ENCODE measurements around the gene ABCA10.

The ABCA10 gene

GRCh38 chr17:69166957-69167356 is 61.7 kb downstream of the ABCA10 start:
- no peak overlapping the region for H3K4me3 ChIP-seq (ENCODE audit: low read length)
- TF ChIP-seq ZNF274 (IDR thresholded peaks at IDR 0.05; ENCODE audit: low read depth, low read length), result no peak

GRCh38 chr17:69164206-69164605 is 64.4 kb downstream of the ABCA10 start:
- H3K4me3 ChIP-seq (ENCODE audit: low read length), result no peak overlapping the region
- TF ChIP-seq ZNF274 (IDR thresholded peaks at IDR 0.05; ENCODE audit: low read depth, low read length), result no peak

GRCh38 chr17:69159418-69159817 is 69.2 kb downstream of the ABCA10 start:
- TF ChIP-seq ZNF274 (IDR thresholded peaks at IDR 0.05; ENCODE audit: low read depth, low read length), result no peak

GRCh38 chr17:69154267-69154666 is 74.4 kb downstream of the ABCA10 start:
- H3K4me3 ChIP-seq (ENCODE audit: low read length), result no peak overlapping the region
- TF ChIP-seq ZNF274 (IDR thresholded peaks at IDR 0.05; ENCODE audit: low read depth, low read length), result no peak

More at GRCh38 chr17:69159418-69159817, 69.2 kb downstream of the ABCA10 start:
- H3K4me3 ChIP-seq (ENCODE audit: low read length), result no peak overlapping the region

- TF ChIP-seq ZNF274 (IDR thresholded peaks at IDR 0.05; ENCODE audit: low read depth, low read length), result no peak
- H3K4me3 ChIP-seq (ENCODE audit: low read length), result no peak overlapping the region
Observed at GRCh38 chr17:69150333-69150732, 78.3 kb downstream of the ABCA10 start.

- no peak for TF ChIP-seq ZNF274 (IDR thresholded peaks at IDR 0.05; ENCODE audit: low read depth, low read length)
Observed at GRCh38 chr17:69147460-69147859, 81.2 kb downstream of the ABCA10 start.

GRCh38 chr17:69144331-69145255 is 84.0 kb downstream of the ABCA10 start:
- H3K4me3 ChIP-seq (ENCODE audit: low read length), result no peak overlapping the region
- no peak for TF ChIP-seq ZNF274 (IDR thresholded peaks at IDR 0.05; ENCODE audit: low read depth, low read length)

More at GRCh38 chr17:69147460-69147859, 81.2 kb downstream of the ABCA10 start:
- H3K4me3 ChIP-seq (ENCODE audit: low read length), result no peak overlapping the region

- no peak for TF ChIP-seq ZNF274 (IDR thresholded peaks at IDR 0.05; ENCODE audit: low read depth, low read length)
- H3K4me3 ChIP-seq (ENCODE audit: low read length), result no peak overlapping the region
Observed at GRCh38 chr17:69143683-69144231, 84.9 kb downstream of the ABCA10 start.

GRCh38 chr17:69143151-69143550 is 85.5 kb downstream of the ABCA10 start:
- no peak for TF ChIP-seq ZNF274 (IDR thresholded peaks at IDR 0.05; ENCODE audit: low read depth, low read length)
- no peak overlapping the region for H3K4me3 ChIP-seq (ENCODE audit: low read length)

- no peak for TF ChIP-seq ZNF274 (IDR thresholded peaks at IDR 0.05; ENCODE audit: low read depth, low read length)
- H3K4me3 ChIP-seq (ENCODE audit: low read length), result no peak overlapping the region
Observed at GRCh38 chr17:69142175-69142802, 86.3 kb downstream of the ABCA10 start.

- TF ChIP-seq ZNF274 (IDR thresholded peaks at IDR 0.05; ENCODE audit: low read depth, low read length), result no peak
Observed at GRCh38 chr17:69141431-69142174, 87.0 kb downstream of the ABCA10 start, which contains the start of gene ABCA6. TSS of gene ABCA6 (minus strand) at chr17:69141895. CDS start at chr17:69140703, 1,192 bp downstream.

GRCh38 chr17:69134112-69134511 is 94.5 kb downstream of the ABCA10 start:
- TF ChIP-seq ZNF274 (IDR thresholded peaks at IDR 0.05; ENCODE audit: low read depth, low read length), result no peak
- H3K4me3 ChIP-seq (ENCODE audit: low read length), result no peak overlapping the region

More at GRCh38 chr17:69141431-69142174, 87.0 kb downstream of the ABCA10 start, which contains the start of gene ABCA6:
- H3K4me3 ChIP-seq (ENCODE audit: low read length), result no peak within 1 kb of the TSS

GRCh38 chr17:69130627-69131296 is 97.9 kb downstream of the ABCA10 start:
- no peak overlapping the region for H3K4me3 ChIP-seq (ENCODE audit: low read length)
- TF ChIP-seq ZNF274 (IDR thresholded peaks at IDR 0.05; ENCODE audit: low read depth, low read length), result no peak
